Naive thymus-derived CD4-positive, alpha-beta T cell (primary cell): ENCODE measurements around the gene TREML4. TPM values are rescaled to one million over a fixed set of nuclear protein-coding genes. Genes with fewer than 3 reads are reported as not detected.

Experiments used
- polyA plus RNA-seq, 2 donors: library from polyadenylated mRNA; unstranded; fragments of 300-500 nt; fragmentation: Illumina TruSeq; gene quantifications; one replicate each; pipeline ENCODE4 v1.2.3, GENCODE V29; 2021
- total RNA-seq, 6 experiments: library from RNA in 5 of 6; stranded (reverse) in 5 of 6; gene quantifications; 1 replicate in 5 of 6; 2 replicates in 1 of 6; pipeline ENCODE4 v1.2.3 and lab custom pipeline; 2021 to 2026

The TREML4 gene
- total and polyA plus RNA-seq, 7 experiments from 2014 or later = 3.1 TPM; not detected in 6

Other genes starting within 250 kb of the TREML4 start
- gene UNC5CL, start 189.1 kb upstream of the TREML4 start, total RNA-seq = 1 to 10 TPM; 2.2 to 7.2 (median 4.3) TPM
- gene UNC5CL, start 189.1 kb upstream of the TREML4 start, polyA plus RNA-seq = under 1 TPM; 0.24 to 0.98 TPM
- not detected for gene TSPO2, start 185.9 kb upstream of the TREML4 start, total RNA-seq
- not detected for gene TSPO2, start 185.9 kb upstream of the TREML4 start, polyA plus RNA-seq
- not detected for gene APOBEC2, start 175.1 kb upstream of the TREML4 start, total RNA-seq
- under 1 TPM; 0.25 to 0.83 TPM for gene APOBEC2, start 175.1 kb upstream of the TREML4 start, polyA plus RNA-seq
- 10 to 100 TPM; 31.1 to 55.8 (median 39.9) TPM for gene OARD1, start 156.0 kb upstream of the TREML4 start, total RNA-seq
- 10 to 100 TPM; 44.6 to 55.8 TPM for gene OARD1, start 156.0 kb upstream of the TREML4 start, polyA plus RNA-seq
- gene NFYA, start 155.4 kb upstream of the TREML4 start, total RNA-seq = 10 to 100 TPM; 31.6 to 63.3 (median 35.9) TPM
- gene NFYA, start 155.4 kb upstream of the TREML4 start, polyA plus RNA-seq = 10 to 100 TPM; 18.6 to 37.8 TPM
- 1 to 10 TPM in 1 of 5 experiments, not detected in 4; 3.2 TPM for gene TREML1, start 74.0 kb upstream of the TREML4 start, total RNA-seq
- not detected for gene TREML1, start 74.0 kb upstream of the TREML4 start, polyA plus RNA-seq
- gene TREM2, start 65.2 kb upstream of the TREML4 start, total RNA-seq = 1 to 10 TPM in 2 of 5 experiments, not detected in 3; 3.1 to 3.2 TPM
- gene TREM2, start 65.2 kb upstream of the TREML4 start, polyA plus RNA-seq = not detected
- gene TREML2, start 27.2 kb upstream of the TREML4 start, total RNA-seq = 10 to 100 TPM in 1 of 5 experiments, 1 to 10 TPM in 2, under 1 TPM in 2; 0.54 to 19.8 (median 3.7) TPM
- gene TREML2, start 27.2 kb upstream of the TREML4 start, polyA plus RNA-seq = 1 to 10 TPM; 1.8 to 5.4 TPM
- gene TREM1, start 58.3 kb downstream of the TREML4 start, total RNA-seq = 100 to 1,000 TPM in 1 of 5 experiments, 10 to 100 TPM in 1, not detected in 3; 15.9 to 251 TPM
- not detected for gene TREM1, start 58.3 kb downstream of the TREML4 start, polyA plus RNA-seq
- gene NCR2, start 107.3 kb downstream of the TREML4 start, total RNA-seq = not detected
- not detected for gene NCR2, start 107.3 kb downstream of the TREML4 start, polyA plus RNA-seq